DMS153 (cell line): ENCODE measurements around the gene DMAC2L.
"Not testable (repeated sequence)": the region's sequence is repeated elsewhere in the genome, so short reads cannot be mapped to it uniquely, and the experiment has no call there.

ENCODE experiments used
- DNase-seq: peaks from one replicate; lab custom pipeline; 2025; lab: John Stamatoyannopoulos, UW

DMAC2L gene, protein sequence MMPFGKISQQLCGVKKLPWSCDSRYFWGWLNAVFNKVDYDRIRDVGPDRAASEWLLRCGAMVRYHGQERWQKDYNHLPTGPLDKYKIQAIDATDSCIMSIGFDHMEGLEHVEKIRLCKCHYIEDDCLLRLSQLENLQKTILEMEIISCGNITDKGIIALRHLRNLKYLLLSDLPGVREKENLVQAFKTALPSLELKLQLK

DNA sequence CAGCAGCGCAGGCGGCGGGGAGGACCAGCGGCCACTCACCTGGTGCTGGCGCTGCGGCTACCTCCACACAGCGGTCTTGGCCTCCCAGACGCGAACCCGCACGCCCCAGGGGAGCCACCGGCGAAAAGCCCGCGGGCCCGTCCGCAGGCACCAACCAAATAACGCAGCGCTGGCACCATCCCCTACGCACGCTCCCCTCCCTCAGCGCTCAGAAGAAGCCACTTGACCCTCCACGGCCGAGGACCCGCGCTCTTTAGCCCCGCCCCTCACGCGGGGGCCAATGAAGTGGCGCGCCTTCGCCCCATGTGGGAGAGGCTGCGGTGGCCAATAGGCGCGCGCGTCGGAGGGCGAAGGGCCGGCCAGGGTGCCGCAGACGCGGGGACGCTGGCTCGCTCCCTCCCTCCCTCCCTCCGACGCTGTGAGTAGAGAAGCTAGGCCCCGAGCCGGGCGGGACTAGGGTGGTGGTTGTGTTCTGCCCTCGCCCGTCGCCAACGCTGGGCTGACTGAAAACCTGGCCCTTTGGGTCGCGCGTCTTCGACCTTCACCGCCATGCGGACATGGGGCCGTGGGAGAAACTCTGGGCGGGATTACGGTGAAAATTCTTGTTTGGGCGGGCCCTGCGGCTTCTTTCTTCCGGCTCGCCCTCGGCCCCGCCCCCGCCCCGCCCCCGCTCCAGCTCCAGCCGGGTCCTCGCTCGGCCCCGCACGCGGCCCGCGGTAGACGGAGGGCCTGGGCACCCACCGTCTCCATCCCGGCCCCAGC, at the start of gene DMAC2L, which contains the start of gene L2HGDH:
Gene DMAC2L (plus strand): TSS at position 353 of the 762 bp plus-strand sequence. CDS start 9,164 bp downstream, outside the sequence.
Gene L2HGDH (minus strand): TSS at position 258 of the 762 bp plus-strand sequence. CDS start 79 bp downstream, at position 179.
- peak; percentile 95 for DNase-seq

DNA sequence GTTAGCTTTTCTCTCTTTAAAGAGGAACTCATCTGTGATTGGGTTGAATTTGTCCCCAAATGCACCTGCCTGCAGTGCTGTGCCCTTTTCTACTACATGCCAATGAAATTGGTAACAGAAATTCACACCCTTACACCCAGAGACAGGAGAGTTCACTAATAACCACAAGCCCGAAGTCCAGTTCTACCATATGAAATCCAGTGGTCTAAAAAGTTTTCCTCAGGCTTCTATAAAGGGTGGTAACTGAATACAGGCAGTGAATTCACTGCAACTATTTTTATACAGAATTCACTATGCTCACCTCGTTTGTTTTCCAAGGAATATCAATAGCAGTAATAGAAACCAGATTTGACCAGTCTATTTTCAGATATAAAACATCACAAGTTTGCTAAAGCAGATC, 49.3 kb upstream of the DMAC2L start:
- no peak for DNase-seq

DNA sequence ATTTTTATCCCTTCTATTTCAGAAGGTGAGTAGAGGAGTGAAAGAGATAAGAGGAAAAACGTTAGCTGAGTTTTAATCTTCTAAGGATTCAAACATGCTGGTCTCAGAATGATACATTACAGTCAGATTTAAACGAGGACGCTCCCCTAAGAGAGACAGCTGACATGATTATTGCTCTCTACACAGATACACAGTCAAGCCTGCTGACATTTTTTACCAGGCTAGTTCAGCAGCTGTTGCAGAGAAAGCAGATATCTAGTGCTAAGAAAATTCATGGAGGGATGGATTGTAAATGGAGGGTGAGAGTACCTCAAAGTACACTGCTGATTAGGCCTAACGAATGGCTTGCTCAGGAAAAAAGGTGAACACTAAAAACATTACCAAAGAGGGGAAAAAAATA, 48.8 kb upstream of the DMAC2L start:
- no peak for DNase-seq

DNA sequence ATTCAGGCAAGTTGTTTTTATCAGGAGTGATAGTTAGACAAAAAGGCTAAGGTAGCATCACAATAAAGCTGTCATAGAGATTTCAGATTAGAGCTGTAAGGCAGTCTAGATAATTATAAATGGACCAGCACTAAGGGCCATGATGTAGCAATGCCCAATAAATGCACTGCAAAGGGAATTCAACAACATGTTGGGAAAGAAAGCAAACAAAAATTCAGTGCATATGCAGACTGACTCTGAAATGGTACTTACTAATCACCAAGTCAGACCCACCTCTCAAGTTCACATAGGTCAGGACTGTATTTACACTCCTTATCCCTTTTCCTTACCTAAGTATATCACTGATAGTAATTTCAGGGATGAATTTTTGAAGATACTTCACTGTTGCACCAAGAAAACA, 47.1 kb upstream of the DMAC2L start:
- no peak for DNase-seq

DNA sequence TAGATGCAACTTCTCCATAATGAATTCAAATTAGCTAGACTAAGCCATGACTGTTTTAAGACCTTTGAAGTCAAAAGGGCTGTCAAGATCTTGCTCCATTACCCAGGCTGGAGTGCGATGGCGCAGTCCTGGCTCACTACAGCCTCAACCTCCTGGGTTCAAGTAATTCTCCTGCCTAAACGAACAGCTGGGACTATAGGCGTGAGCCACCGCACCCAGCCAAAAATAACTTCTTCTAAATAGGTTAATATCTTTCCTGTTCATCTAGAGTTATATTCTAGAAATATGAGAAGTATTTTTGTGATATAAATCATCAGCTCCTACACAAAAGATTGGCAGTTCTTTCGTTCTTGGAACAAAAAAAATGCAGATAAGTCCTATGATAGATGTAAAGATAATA, 41.2 kb upstream of the DMAC2L start:
- no peak for DNase-seq

DNA sequence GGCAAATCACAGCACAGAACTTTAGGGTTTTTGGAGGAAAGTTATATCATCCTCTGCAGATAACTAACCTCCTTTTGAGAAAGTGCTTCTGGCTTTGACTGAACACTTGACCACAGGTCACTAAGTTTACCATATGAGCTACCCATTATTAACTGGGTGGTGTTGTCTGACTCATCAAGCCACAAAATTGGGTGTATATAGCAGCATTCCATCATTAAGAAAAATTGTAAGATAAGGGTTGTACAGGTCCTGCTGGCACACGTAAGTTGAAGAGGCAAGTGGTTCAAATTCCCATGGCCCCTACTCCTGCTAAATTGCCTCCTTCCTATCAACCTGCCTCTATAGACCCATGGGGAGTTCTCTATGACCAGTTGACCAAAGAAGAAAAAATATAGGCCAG, 39.6 kb upstream of the DMAC2L start:
- no peak for DNase-seq

DNA sequence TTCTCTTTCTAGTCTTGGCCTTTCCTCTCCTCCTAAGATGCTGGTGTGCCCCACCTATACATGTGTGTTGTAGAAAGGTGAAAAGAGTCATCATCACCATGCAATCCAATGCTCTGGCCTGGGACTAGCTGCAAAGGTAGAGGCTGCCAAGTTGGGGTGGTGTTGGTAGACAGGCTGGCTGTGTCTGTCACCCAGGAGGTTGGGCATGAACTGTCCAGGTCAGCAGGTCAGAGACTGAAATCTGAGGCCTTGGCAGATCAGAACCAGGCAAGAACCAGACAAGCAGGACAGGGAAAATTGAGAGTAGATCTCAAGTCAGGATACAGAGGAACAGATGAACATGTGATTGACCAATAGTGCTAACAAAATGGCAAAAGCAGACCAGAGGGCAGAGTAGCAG, 26.3 kb upstream of the DMAC2L start:
- no peak for DNase-seq

DNA sequence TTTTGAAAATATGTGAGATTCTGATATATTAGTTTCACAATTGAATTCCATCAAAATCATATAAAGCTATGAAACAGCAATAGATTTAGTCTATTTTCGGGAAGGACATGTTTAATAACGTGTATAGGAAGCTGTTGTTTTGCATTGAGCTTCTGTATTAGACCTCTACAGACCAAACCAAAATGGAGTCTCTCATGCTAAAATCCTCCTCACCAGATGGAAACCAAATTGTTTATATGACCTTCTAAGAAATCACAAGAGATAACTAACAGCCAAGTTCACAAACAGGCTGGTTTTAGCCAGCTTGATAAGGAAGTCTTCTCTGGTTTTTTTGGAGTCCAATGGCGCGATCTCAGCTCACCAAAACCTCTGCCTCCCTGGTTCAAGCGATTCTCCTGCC, 24.0 kb upstream of the DMAC2L start:
- no peak for DNase-seq

DNA sequence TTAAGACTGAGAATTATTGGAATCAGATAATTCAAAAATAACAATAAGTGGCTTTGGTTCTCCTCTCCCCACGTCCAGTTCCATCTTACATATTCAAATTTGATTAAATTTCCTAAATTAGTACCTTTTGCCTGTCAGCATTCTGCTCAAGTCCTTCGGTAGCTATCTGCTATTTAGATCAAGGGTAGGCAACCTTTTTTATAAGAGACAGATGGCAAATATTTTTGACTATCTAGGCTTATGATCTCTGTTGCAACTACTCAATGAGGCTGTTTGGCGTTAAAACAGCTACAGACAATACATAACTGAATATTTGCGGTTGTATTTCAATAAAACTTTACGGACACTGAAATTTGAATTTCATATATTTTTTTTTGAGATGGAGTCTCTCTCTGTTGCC, 21.8 kb upstream of the DMAC2L start:
- DNase-seq, result no peak

DNA sequence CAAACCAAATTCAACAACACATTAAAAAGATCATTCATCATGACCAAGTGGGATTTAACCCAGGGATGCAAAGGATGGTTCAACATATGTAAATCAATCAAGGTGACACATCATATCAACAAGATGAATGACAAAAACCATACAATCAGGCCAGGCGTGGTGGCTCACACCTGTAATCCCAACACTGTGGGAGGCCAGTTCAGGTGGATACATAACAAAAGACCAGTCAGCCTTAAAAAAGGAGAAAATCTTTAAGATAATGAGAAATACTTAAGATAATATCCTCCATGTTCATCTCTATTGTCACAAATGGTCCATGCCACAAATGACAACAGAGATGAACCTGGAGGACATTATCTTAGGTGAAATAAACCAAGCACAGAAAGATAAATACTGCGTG, 12.5 kb upstream of the DMAC2L start:
- no peak for DNase-seq

DNA sequence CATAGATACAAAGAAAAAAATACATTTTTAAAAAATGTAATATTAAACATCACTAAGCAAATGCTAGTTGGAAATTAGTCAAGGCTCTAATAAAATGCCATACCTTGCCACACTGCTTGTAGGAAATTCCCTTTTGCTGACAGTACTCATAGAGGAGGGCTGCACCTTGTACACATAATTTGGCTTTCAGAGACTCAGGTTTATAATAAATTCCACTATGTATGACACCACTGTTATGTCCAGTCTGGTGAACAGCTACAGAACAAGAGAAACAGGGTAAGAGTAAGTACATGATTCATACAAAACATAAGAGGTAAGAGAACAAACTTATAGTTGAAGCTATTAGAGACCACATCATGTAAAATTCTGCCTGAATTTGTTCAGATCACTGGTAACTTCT, 10.2 kb upstream of the DMAC2L start:
- no peak for DNase-seq

DNA sequence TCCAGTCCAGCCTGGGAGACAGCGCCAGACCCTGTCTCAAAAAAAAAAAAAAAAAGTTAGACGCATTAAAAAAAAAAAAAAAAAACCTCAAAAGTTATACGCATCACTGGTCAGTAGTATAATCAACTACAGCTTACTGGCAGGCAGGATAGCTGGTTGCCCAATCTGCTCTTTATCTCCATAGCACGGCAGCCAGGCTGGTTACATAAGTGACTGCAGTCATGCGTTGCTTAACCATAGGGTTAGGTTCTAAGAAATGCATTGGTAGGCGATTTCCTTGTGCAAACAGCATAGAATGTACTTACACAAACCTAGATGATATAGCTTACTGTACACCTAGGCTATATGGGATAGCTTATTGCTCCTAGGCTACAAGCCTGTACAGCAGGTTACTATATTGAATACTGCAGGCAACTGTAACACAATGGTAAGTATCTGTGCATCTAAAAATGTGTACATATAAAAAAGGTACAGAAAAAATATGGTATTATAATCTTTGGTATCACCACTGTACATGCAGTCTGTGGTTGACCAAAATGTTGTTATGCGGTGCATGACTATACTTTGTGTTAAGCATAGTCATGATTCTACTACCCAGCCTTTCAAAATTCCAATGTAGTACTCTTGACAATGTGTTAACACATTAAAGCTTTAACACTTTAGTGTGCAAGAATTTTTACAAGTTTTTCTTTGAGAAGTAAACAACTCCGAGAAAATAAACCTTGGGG, 8.2 kb upstream of the DMAC2L start:
- DNase-seq, result no peak

DNA sequence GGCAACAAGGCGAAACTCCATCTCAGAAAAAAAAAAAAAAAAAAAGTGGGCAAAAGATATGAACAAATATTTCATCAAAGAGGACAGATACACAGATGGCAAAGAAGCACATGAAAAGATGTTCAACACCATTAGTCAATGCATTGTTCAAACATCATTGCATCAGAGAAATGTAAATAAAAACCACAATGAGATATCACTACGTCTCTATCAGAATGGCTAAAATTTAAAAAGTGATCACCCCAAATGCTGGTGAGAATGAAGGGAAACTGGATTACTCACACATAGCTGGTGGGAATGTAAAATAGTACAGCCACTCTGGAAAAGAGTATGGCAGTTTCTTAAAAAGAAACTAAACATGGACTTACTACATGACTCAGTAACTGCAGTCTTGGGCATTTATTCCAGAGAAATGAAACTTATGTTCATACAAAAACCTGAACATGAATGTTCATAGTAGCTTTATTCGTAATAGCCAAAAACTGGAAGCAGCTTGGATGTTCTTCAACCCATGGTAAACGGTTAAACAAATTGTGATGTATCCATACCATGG, 3.7 kb upstream of the DMAC2L start:
- no peak for DNase-seq

DNA sequence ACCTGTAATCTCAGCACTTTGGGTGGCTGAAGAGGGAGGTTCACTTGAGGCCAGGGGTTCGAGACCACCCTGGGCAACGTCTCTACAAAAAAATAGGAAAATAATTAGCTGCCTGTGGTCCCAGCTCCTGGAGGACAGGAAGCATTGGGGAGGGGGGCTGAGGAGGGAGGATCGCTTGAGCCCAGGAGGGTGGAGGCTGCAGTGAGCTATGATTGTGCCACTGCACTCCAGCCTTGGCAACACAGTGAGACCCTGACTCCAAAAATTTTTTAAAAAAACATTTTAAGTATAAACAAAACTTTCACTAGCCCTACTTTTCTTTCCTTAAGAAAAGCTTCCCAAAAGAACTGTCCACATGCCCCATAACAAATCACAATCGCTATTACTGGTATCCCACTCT, 1.7 kb upstream of the DMAC2L start:
- no peak for DNase-seq

DNA sequence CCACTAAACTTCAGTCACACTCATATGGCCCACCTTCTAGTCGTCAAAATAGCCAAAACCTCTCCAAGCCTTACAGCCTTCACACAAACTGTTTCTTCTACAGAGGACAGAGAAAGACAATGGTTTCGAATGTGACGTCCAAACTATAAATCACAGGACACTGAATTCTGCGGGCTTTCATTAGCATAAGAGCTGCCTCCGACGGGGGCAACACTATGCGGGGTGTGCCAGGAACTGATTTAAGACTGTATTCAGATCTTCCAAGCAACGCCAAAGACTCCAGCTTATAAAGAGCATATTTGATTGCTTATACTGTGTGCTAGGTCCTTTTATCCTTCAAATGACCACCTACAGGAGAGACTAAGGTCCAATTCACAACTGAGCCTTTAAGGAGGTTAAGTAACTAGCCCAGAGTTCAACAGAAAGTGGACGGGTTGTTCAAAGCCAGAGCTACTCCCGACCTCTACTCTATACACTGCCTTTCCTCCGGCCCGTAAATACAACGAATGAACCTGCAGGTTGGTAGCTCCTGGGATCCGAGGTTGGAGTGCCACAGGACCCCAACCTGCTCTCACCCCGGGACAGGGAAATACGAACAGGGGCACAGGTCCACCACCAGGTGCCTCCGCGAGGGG, 670 bp upstream of the DMAC2L start:
- DNase-seq, result peak; percentile 38

DNA sequence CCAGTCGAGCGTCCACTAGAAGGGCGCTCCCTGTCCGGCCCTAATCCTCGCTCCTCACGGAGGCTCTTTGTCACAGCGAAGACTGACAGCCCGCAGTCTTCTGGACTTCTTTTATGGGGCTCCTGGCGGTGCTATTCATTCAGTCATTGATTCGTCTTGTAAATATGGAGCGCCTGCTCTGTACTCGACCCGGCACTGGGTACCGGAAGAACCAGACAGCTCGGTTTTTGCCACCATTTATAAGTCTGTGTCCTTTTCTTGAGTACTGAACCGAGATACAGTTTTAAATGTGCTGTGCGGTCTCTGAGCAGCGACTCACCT, 570 bp downstream of the DMAC2L start:
- DNase-seq, result peak; percentile 44

DNA sequence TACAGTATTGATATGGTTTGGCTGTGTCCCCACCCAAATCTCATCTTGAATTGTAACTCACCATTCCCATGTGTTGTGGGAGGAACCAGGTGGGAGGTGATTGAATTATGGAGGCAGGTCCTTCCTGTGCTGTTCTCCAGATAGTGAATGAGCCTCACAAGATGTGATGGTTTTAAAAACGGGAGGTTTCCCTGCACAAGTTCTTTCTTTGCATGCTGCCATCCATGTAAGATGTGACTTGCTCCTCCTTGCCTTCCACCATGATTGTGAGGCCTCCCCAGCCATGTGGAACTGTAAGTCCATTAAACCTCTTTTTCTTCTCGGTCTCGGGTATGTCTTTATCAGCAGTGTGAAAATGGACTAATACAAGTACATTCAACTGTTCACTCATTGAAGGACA, 2.0 kb downstream of the DMAC2L start:
- not testable (repeated sequence) for DNase-seq

DNA sequence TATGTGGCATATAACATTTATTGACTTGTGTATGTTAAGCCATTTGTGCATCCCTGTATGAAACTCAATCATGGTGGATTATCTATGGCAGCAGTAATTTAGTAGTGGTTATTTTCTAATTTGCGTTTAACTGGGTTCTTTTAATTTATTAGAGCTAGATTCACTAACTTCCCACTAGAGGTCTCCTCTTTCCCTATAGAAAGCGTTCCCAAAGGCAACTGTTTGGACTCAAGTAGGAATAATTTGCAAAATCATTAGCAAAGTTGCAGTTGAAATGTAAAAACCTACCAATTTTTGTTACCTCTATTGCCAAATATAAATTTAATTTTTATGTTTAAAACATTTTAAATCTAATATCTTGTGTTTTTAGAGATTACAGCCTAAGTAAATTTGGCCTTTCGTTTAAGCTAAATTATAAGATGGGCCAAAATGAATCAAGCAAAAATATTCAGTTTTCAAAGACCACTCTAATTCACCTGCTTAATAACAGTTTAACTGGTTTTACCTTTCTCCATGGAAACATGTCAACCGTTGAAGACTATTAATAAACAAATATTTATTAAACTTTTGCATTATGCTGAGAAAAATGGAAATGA, 6.0 kb downstream of the DMAC2L start:
- no peak for DNase-seq

DNA sequence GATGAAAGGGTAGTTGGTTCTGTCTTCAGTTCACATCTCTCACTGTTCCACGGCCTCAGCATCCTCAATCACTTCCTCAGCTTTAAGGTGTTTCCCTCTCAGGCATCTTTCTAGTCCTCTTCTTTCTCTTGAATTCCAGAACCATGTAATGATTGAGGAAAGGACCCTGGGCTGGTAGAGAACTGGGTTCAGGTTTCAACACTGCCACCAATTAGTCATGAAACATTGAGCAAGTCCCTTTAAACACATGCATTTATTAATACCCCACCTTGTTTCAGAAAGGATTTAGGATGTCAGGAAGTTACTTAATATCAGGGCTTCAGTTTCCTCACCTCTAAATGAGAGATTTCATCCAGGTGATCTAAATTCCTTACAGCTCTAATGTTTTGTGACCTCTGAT, 7.2 kb downstream of the DMAC2L start:
- no peak for DNase-seq

DNA sequence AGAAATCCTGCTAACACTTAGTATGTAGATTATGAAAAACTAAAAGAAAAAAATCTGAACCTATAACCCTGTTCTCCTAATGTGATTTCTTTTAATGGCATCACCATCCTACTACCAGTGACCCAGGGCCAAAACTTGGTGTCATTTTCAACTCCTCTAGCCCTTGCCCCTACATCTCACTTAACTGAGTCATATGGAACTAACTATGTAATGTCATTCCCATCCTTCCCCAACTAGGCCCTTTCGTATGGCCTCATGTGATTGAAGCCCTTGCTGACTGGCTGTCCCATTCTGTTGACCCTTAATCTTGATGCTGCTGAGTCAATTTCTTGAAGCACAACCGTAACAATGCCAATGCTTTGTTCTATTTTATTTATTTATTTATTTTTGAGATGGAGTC, 7.6 kb downstream of the DMAC2L start:
- DNase-seq, result no peak

DNA sequence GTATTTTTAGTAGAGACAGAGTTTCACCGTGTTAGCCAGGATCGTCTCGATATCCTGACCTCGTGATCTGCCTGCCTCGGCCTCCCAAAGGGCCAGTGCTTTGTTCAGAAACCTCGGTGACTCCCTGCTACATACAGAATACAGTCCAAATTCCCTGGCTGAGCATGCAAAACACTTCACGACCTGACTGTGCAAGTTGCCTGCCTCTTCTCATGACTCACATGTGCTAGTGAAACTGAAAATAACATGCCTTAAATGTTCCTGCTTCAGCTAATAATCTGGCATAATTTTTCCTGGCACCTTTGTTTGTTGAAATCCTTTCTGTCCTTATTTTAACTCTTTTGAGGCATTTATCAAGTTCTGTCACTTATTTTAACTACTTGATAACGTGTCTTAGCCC, 8.2 kb downstream of the DMAC2L start:
- no peak for DNase-seq
